Muscle of leg (tissue), 11 donors: ENCODE data around the gene NBPF11. TPM values are rescaled to one million over a fixed set of nuclear protein-coding genes. Genes with fewer than 3 reads are reported as not detected.
"Not testable (repeated sequence)": the region's sequence is repeated elsewhere in the genome, so short reads cannot be mapped to it uniquely, and the experiment has no call there.

Source experiments
- DNase-seq: peaks from one replicate; pipeline ENCODE4 v3.0.0; 2013
- H3K27ac ChIP-seq: one replicate; pipeline ENCODE4 v1.5.1; 2013; ENCODE audit warnings: mild to moderate bottlenecking, low read length, control low read depth
- H3K27me3 ChIP-seq: one replicate; pipeline ENCODE4 v1.6.1; 2013; ENCODE audit warnings: low read length; ENCODE audit not compliant: control insufficient read depth, insufficient read depth
- H3K36me3 ChIP-seq: one replicate; pipeline ENCODE4 v1.6.1; 2013; ENCODE audit warnings: low read length; ENCODE audit not compliant: control insufficient read depth, insufficient read depth
- H3K4me1 ChIP-seq: one replicate; pipeline ENCODE4 v1.6.1; 2013; ENCODE audit warnings: low read length; ENCODE audit not compliant: control insufficient read depth, insufficient read depth
- H3K4me3 ChIP-seq: one replicate; pipeline ENCODE4 v1.5.1; 2013; ENCODE audit warnings: low read length, control low read depth
- H3K9me3 ChIP-seq: replicated peaks from 2 replicates; pipeline ENCODE4 v1.6.1; 2013; ENCODE audit warnings: low read depth, low read length; ENCODE audit not compliant: control insufficient read depth
- WGBS: methylation state at CpG from one replicate; pipeline ENCODE4 v1.1.5; 2013; ENCODE audit warnings: missing lambda C conversion rate; ENCODE audit not compliant: insufficient coverage; 5-methylcytosine and 5-hydroxymethylcytosine counted together
- polyA plus RNA-seq, 8 donors: library from polyadenylated mRNA; unstranded; fragments of 120-200 nt; gene quantifications; one replicate each; pipeline versions ENCODE4 v1.2.1 to v1.2.3, GENCODE V29; 2013; ENCODE audit warnings: inconsistent platforms in 1 of 8, low replicate concordance in 1 of 8; ENCODE audit not compliant: insufficient read length in 8 of 8, insufficient read depth in 1 of 8
- total RNA-seq: library from RNA; stranded (reverse); fragments of 120-200 nt; gene quantifications from one replicate; pipeline ENCODE4 v1.2.4, GENCODE V29; 2013

NBPF11 gene
- total and polyA plus RNA-seq, 9 donors, result 13.3 to 25.6 (median 19.8) TPM

GRCh38 chr1:148150945-148151344 is 1.1 kb downstream of the NBPF11 start:
- not testable (repeated sequence) for H3K4me1 ChIP-seq, H3K27me3 ChIP-seq, H3K27ac ChIP-seq, H3K36me3 ChIP-seq, H3K9me3 ChIP-seq
- WGBS, result 21% methylated on average over 6 of the region's 13 CpGs
- DNase-seq, result peak; percentile 5
- peak overlapping the region; percentile 57 for H3K4me3 ChIP-seq

GRCh38 chr1:148150014-148150413 is 2.1 kb downstream of the NBPF11 start:
- H3K4me1 ChIP-seq, H3K27ac ChIP-seq, H3K9me3 ChIP-seq, DNase-seq, H3K27me3 ChIP-seq, H3K4me3 ChIP-seq, H3K36me3 ChIP-seq: not testable (repeated sequence)
- WGBS, result no CpG with 5 or more reads among the region's 6 CpGs

- 61% methylated on average over 19 of the region's 72 CpGs for WGBS
Observed at GRCh38 chr1:148149050-148149815, 2.8 kb downstream of the NBPF11 start.

GRCh38 chr1:148147052-148147838 is 4.8 kb downstream of the NBPF11 start:
- H3K4me3 ChIP-seq, H3K27me3 ChIP-seq, H3K36me3 ChIP-seq, DNase-seq, H3K9me3 ChIP-seq, H3K27ac ChIP-seq, H3K4me1 ChIP-seq: not testable (repeated sequence)
- 85% methylated on average over 8 of the region's 28 CpGs for WGBS

More at GRCh38 chr1:148149050-148149815, 2.8 kb downstream of the NBPF11 start:
- not testable (repeated sequence) for H3K27me3 ChIP-seq, H3K36me3 ChIP-seq, H3K4me1 ChIP-seq, H3K4me3 ChIP-seq, H3K27ac ChIP-seq, H3K9me3 ChIP-seq, DNase-seq

GRCh38 chr1:148146191-148146997 is 5.7 kb downstream of the NBPF11 start:
- DNase-seq, H3K36me3 ChIP-seq, H3K27ac ChIP-seq, H3K4me1 ChIP-seq, H3K4me3 ChIP-seq, H3K9me3 ChIP-seq, H3K27me3 ChIP-seq: not testable (repeated sequence)
- 46% methylated on average over 24 of the region's 66 CpGs for WGBS

- H3K4me3 ChIP-seq, H3K36me3 ChIP-seq, H3K27me3 ChIP-seq, H3K9me3 ChIP-seq, H3K27ac ChIP-seq, DNase-seq, H3K4me1 ChIP-seq: not testable (repeated sequence)
- no CpG with 5 or more reads among the region's 6 CpGs for WGBS
Observed at GRCh38 chr1:148143223-148143622, 8.9 kb downstream of the NBPF11 start.

GRCh38 chr1:148141936-148142335 is 10.1 kb downstream of the NBPF11 start:
- H3K4me1 ChIP-seq, H3K4me3 ChIP-seq, H3K27me3 ChIP-seq, H3K36me3 ChIP-seq, H3K9me3 ChIP-seq, DNase-seq, H3K27ac ChIP-seq: not testable (repeated sequence)
- no CpG with 5 or more reads among the region's 1 CpG for WGBS

GRCh38 chr1:148138606-148139005 is 13.5 kb downstream of the NBPF11 start:
- not testable (repeated sequence) for H3K9me3 ChIP-seq, H3K4me3 ChIP-seq, DNase-seq, H3K4me1 ChIP-seq, H3K27me3 ChIP-seq, H3K27ac ChIP-seq, H3K36me3 ChIP-seq
- no CpG with 5 or more reads among the region's 2 CpGs for WGBS

GRCh38 chr1:148122341-148122740 is 29.7 kb downstream of the NBPF11 start:
- H3K27ac ChIP-seq, result peak overlapping the region; percentile 59
- WGBS, result no CpG with 5 or more reads among the region's 5 CpGs
- DNase-seq, result peak; percentile 84

GRCh38 chr1:148120395-148120794 is 31.7 kb downstream of the NBPF11 start:
- H3K36me3 ChIP-seq, H3K27me3 ChIP-seq, H3K4me3 ChIP-seq, H3K27ac ChIP-seq, H3K9me3 ChIP-seq, H3K4me1 ChIP-seq: not testable (repeated sequence)
- DNase-seq, result peak; percentile 1
- WGBS, result no CpG with 5 or more reads among the region's 5 CpGs

More at GRCh38 chr1:148122341-148122740, 29.7 kb downstream of the NBPF11 start:
- H3K9me3 ChIP-seq, H3K4me1 ChIP-seq, H3K27me3 ChIP-seq, H3K4me3 ChIP-seq, H3K36me3 ChIP-seq: not testable (repeated sequence)
